ENCODE results near the gene CYP27B1. TPM values are rescaled to one million over a fixed set of nuclear protein-coding genes. Genes with fewer than 3 reads are reported as not detected.

The CYP27B1 gene
- total and polyA plus RNA-seq, 9 of the 15 experiments (the other 6 are each of a cell fraction or from before 2014, with no cell fraction given) = 0.18 to 4.2 (median 1.8) TPM

GRCh38 chr12:57767876-57768275 lies 998 bp upstream of the CYP27B1 start:
- H3K9ac ChIP-seq (ENCODE audit: insufficient read depth in 1 of 2, low read depth in 2 of 2, low read length in 2 of 2) = no peak overlapping the region
- H4K20me1 ChIP-seq (replicated peaks; ENCODE audit: control insufficient read depth, insufficient read depth, low read length) = no peaks in the 10 kb centered on the region
- ChIA-PET CTCF (ENCODE audit: low intra/inter-chr PET ratio) (no interaction called here), POLR2A (interaction anchor here (0.6 to 3.8 kb wide), 6 partner anchors 9 to 106 kb away, joined by 3 to 26 read pairs (median 4); partner anchors contain the start of gene CDK4)
- intact Hi-C loops (cut with micrococcal nuclease) (no loop called here), in situ Hi-C loops (cut with MboI) (no loop called here)
- H3K27ac ChIP-seq (ENCODE audit: extremely low read depth, low read depth, low read length) = no peak overlapping the region
- WGBS (ENCODE audit: insufficient coverage, low coverage, missing lambda C conversion rate) = 91% methylated on average over 3 of the region's 3 CpGs
- no peak overlapping the region for H2AFZ ChIP-seq (ENCODE audit: low read depth, low read length)
- H3K9me1 ChIP-seq (ENCODE audit: control insufficient read depth, insufficient read depth, low read length) = no peaks in the 10 kb centered on the region
- H3K4me1 ChIP-seq (replicated peaks in 1 of 2; ENCODE audit: control insufficient read depth in 2 of 2, insufficient read depth in 2 of 2, low read length in 2 of 2) = peaks cover 18 to 44% of the 10 kb centered on the region in 2 experiments
- ATAC-seq (no peak), DNase-seq (ENCODE audit: extremely low read depth in 1 of 4, low spot score in 3 of 4) (no peak), FAIRE-seq (no peak)
- no peaks in the 10 kb centered on the region for H3K27me3 ChIP-seq (ENCODE audit: control insufficient read depth in 2 of 2, insufficient read depth in 2 of 2, low read length in 2 of 2)
- no peaks in the 10 kb centered on the region for H3K9me3 ChIP-seq (replicated peaks; ENCODE audit: control insufficient read depth, insufficient read depth, low read depth, low read length)
- no peak overlapping the region for H3K4me2 ChIP-seq (ENCODE audit: insufficient read depth, low read length)
- peaks cover 33% of the 10 kb centered on the region for H3K36me3 ChIP-seq (ENCODE audit: control insufficient read depth, insufficient read depth, low read length)
- no TSS peak for BruUV-seq (replicated peaks)
- peaks cover 18% of the 10 kb centered on the region for H3K79me2 ChIP-seq (ENCODE audit: control insufficient read depth, insufficient read depth, low read length)
- no peak overlapping the region for H3K4me3 ChIP-seq
- TF ChIP-seq MCM3 (IDR thresholded peaks at IDR 0.05) = no peak
- no peak for TF ChIP-seq ETS2 (tag; IDR thresholded peaks at IDR 0.05; ENCODE audit: borderline replicate concordance, poor library complexity, severe bottlenecking)
- TF ChIP-seq ADNP (tag; IDR thresholded peaks at IDR 0.05) = no peak
- TF ChIP-seq GATA2 (CRISPR knock-in tag; IDR thresholded peaks at IDR 0.05) = no peak
- no peak for TF ChIP-seq MXD1 (CRISPR knock-in tag; IDR thresholded peaks at IDR 0.05; ENCODE audit: borderline replicate concordance, poor library complexity, severe bottlenecking)
- TF ChIP-seq MGA (IDR thresholded peaks at IDR 0.05) = no peak
- TF ChIP-seq CREBBP (IDR thresholded peaks at IDR 0.05; ENCODE audit: low read depth, low read length) = no peak
- TF ChIP-seq ZNF740 (CRISPR knock-in tag; IDR thresholded peaks at IDR 0.05) = no peak
- TF ChIP-seq ZNF740 (tag; IDR thresholded peaks at IDR 0.05) = no peak
- TF ChIP-seq HEY1 (CRISPR knock-in tag; IDR thresholded peaks at IDR 0.05; ENCODE audit: borderline replicate concordance) = no peak
